Kidney (tissue), 14 donors: ENCODE measurements around the gene ZFAND3. TPM values are rescaled to one million over a fixed set of nuclear protein-coding genes. Genes with fewer than 3 reads are reported as not detected.

Experiments used
- DNase-seq, 5 donors: peaks; one replicate each; pipeline ENCODE4 v3.0.0-alpha.2; 2013 to 2020
- FAIRE-seq: peaks from 2 replicates; lab custom pipeline; 2012; peaks lifted over from hg19 to GRCh38; lab: Jason Lieb, UNC
- H3K27ac ChIP-seq, 2 donors: one replicate each; pipeline ENCODE4 v1.7.0; 2013; ENCODE audit warnings: low read depth in 2 of 2, low read length in 2 of 2, inconsistent platforms in 1 of 2
- H3K27me3 ChIP-seq: one replicate; pipeline ENCODE4 v1.7.1; 2013; ENCODE audit warnings: low read length, inconsistent platforms; ENCODE audit not compliant: control insufficient read depth, insufficient read depth
- H3K36me3 ChIP-seq, 3 donors: one replicate each; pipeline versions ENCODE4 v1.7.0 to v1.7.1; 2013; ENCODE audit warnings: low read length in 3 of 3, control low read depth in 1 of 3, inconsistent platforms in 1 of 3; ENCODE audit not compliant: insufficient read depth in 3 of 3, control insufficient read depth in 2 of 3
- H3K4me1 ChIP-seq, 3 donors: one replicate each; pipeline versions ENCODE4 v1.7.0 to v1.7.1; 2013; ENCODE audit warnings: low read length in 3 of 3, inconsistent platforms in 1 of 3, low read depth in 1 of 3; ENCODE audit not compliant: control insufficient read depth in 2 of 3, insufficient read depth in 2 of 3
- H3K4me3 ChIP-seq, 3 donors: one replicate each; pipeline versions ENCODE4 v1.7.0 to v1.8.1; 2013; ENCODE audit warnings: low read length in 3 of 3, control low read depth in 1 of 3, inconsistent platforms in 1 of 3
- H3K9ac ChIP-seq, 3 donors: one replicate each; pipeline versions ENCODE4 v1.7.0 to v1.7.1; 2013; ENCODE audit warnings: low read length in 3 of 3, control low read depth in 1 of 3, inconsistent platforms in 1 of 3
- H3K9me3 ChIP-seq, 3 donors: one replicate each; pipeline versions ENCODE4 v1.7.0 to v1.7.1; 2013; ENCODE audit warnings: low read length in 3 of 3, control low read depth in 1 of 3, inconsistent platforms in 1 of 3; ENCODE audit not compliant: control insufficient read depth in 2 of 3, insufficient read depth in 1 of 3
- CTCF ChIP-seq: IDR thresholded peaks from 3 replicates; pipeline ENCODE4 v1.5.1; 2012; ENCODE audit warnings: mild to moderate bottlenecking, moderate library complexity, borderline replicate concordance; ENCODE audit not compliant: insufficient read depth; ENCODE audit errors: extremely low read depth
- intact Hi-C: fragments of 100-400 bp; cut with DNase I; formaldehyde crosslinking; loops from one replicate; pipeline ENCODE4 v1.11.1; 2022
- polyA plus RNA-seq: library from polyadenylated mRNA; stranded (reverse); fragments of 350-450 nt; fragmentation: Illumina TruSeq; extraction: RNeasy Lipid Tissue Mini Kit (QIAGEN cat#74804); gene quantifications from one replicate; pipeline ENCODE4 v1.2.3, GENCODE V29; 2014; ENCODE audit warnings: low read depth, low replicate concordance; ENCODE audit not compliant: insufficient read depth
- total RNA-seq: library from RNA; stranded (reverse); fragmentation: NEBNext Ultra II Directional; extraction: Animal tissue kit (Norgen Biotek cat#: 25700); gene quantifications from one replicate; pipeline ENCODE4 v1.2.1, GENCODE V29; 2021
- donor health status: control.
- donor health status: control.
- donor health status: control.
- donor health status: control.
- donor health status: control.
- donor health status: DM: yes; HTN: yes; CAD: no.
- donor health status: Normal renal cell carcinoma (clear cell type).

The ZFAND3 gene
- total and polyA plus RNA-seq, 2 donors from 2014 or later: 44.6 to 104 TPM

- DNase-seq: no peak
- H3K27me3 ChIP-seq: no peaks in the 10 kb centered on the region
- no peak overlapping the region for H3K9ac ChIP-seq
- no peak for TF ChIP-seq CTCF
- peaks cover 0 to 3% (median 3%) of the 10 kb centered on the region in 3 donors for H3K4me1 ChIP-seq
- no peak overlapping the region for H3K4me3 ChIP-seq
- H3K9me3 ChIP-seq: no peaks in the 10 kb centered on the region
- FAIRE-seq: no peak
- no peaks in the 10 kb centered on the region for H3K36me3 ChIP-seq
- H3K27ac ChIP-seq: no peak overlapping the region
- intact Hi-C loops: no loop called here
Measured at GRCh38 chr6:38078671-38079070, 259.1 kb downstream of the ZFAND3 start.

- Histone ChIP-seq H3K4me1 (peaks cover 0 to 3% (median 3%) of the 10 kb centered on the region in 3 donors), H3K27ac (no peak overlapping the region), H3K9me3 (no peaks in the 10 kb centered on the region), H3K9ac (no peak overlapping the region), H3K4me3 (no peak overlapping the region), H3K36me3 (no peaks in the 10 kb centered on the region), H3K27me3 (no peaks in the 10 kb centered on the region)
- no peak for TF ChIP-seq CTCF
- FAIRE-seq: no peak
- intact Hi-C loops: no loop called here
- no peak for DNase-seq
Measured at GRCh38 chr6:38079107-38079506, 259.6 kb downstream of the ZFAND3 start.

GRCh38 chr6:38079537-38079936 lies 260.0 kb downstream of the ZFAND3 start:
- no peaks in the 10 kb centered on the region for H3K36me3 ChIP-seq
- intact Hi-C loops: no loop called here
- H3K9ac ChIP-seq: no peak overlapping the region
- no peak overlapping the region for H3K4me3 ChIP-seq
- H3K4me1 ChIP-seq: peaks cover 0 to 3% (median 3%) of the 10 kb centered on the region in 3 donors
- TF ChIP-seq CTCF: no peak
- H3K27ac ChIP-seq: no peak overlapping the region
- no peaks in the 10 kb centered on the region for H3K27me3 ChIP-seq
- no peak for DNase-seq
- no peaks in the 10 kb centered on the region for H3K9me3 ChIP-seq
- FAIRE-seq: no peak

DNA sequence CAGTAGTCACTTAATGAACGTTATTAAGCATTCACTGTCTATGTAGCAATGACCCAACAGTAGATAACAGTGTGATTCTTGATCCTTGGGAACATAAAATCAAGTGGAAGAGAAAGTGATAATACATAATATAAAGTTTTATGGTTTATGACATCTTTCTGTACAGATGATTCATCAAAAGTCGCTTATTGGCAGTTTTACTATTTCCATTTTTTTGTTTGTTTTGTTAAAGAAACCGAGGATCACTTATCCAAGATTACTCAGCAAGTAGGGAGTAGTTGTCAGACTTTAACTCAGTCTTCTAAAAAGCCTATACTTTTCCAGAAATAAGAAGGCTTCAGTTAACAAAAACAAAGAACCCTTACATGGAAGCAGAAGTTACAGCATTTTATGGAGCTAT lies 260.8 kb downstream of the ZFAND3 start:
- no peak overlapping the region for H3K27ac ChIP-seq
- H3K36me3 ChIP-seq: no peaks in the 10 kb centered on the region
- H3K27me3 ChIP-seq: no peaks in the 10 kb centered on the region
- TF ChIP-seq CTCF: no peak
- no peak overlapping the region for H3K4me3 ChIP-seq
- H3K4me1 ChIP-seq: peaks cover 0 to 3% (median 3%) of the 10 kb centered on the region in 3 donors
- H3K9me3 ChIP-seq: no peaks in the 10 kb centered on the region
- intact Hi-C loops: no loop called here
- DNase-seq (no peak), FAIRE-seq (no peak)
- no peak overlapping the region for H3K9ac ChIP-seq
